Thymus (tissue), 2 donors: ENCODE data around the gene PKNOX2. TPM values are rescaled to one million over a fixed set of nuclear protein-coding genes. Genes with fewer than 3 reads are reported as not detected.

ENCODE experiments used
- polyA plus RNA-seq: library from polyadenylated mRNA; stranded (reverse); fragments of 200-250 nt; gene quantifications from one replicate; pipeline ENCODE4 v1.2.3, GENCODE V29; 2013
- total RNA-seq: library from RNA; stranded (reverse); fragments of 120-200 nt; gene quantifications from one replicate; pipeline ENCODE4 v1.2.4, GENCODE V29; 2013
- donor health status: healthy.

Gene PKNOX2
- total and polyA plus RNA-seq, 2 donors: 1.3 to 2.2 TPM

Other genes with a start within 250 kb of the PKNOX2 start
- gene HEPN1, start 245.5 kb upstream of the PKNOX2 start, total RNA-seq: not detected
- gene HEPN1, start 245.5 kb upstream of the PKNOX2 start, polyA plus RNA-seq: 0.07 TPM
- under 0.01 TPM for gene HEPACAM, start 228.7 kb upstream of the PKNOX2 start, total RNA-seq
- gene HEPACAM, start 228.7 kb upstream of the PKNOX2 start, polyA plus RNA-seq: 0.14 TPM
- gene CCDC15, start 210.5 kb upstream of the PKNOX2 start, total RNA-seq: 7.0 TPM
- gene CCDC15, start 210.5 kb upstream of the PKNOX2 start, polyA plus RNA-seq: 1.7 TPM
- 4.3 TPM for gene SLC37A2, start 101.4 kb upstream of the PKNOX2 start, total RNA-seq
- 3.0 TPM for gene SLC37A2, start 101.4 kb upstream of the PKNOX2 start, polyA plus RNA-seq
- 20.8 TPM for gene TMEM218, start 53.1 kb upstream of the PKNOX2 start, total RNA-seq
- 32.2 TPM for gene TMEM218, start 53.1 kb upstream of the PKNOX2 start, polyA plus RNA-seq